KBM-7 (cell line): ENCODE results near the gene REPS2.
A peak's percentile ranks its signal among the peaks of the same experiment; 100 is the strongest.

Source experiments
- DNase-seq: peaks from one replicate; pipeline ENCODE4 v3.0.0-alpha.2; 2015
- in situ Hi-C: fragments of 300-500 bp; cut with MboI; formaldehyde crosslinking; loops from 2 replicates; pipeline ENCODE4 v1.14.3; 2020; ENCODE audit warnings: low sequenced_read_pairs, low pct_unique_long_range_greater_than_20kb, mixed read lengths

Gene REPS2

GRCh38 chrX:16993791-16994318 is 47.4 kb downstream of the REPS2 start:
- in situ Hi-C loops, result no loop called here
- DNase-seq, result no peak

GRCh38 chrX:16994736-16995135 is 48.3 kb downstream of the REPS2 start:
- no peak for DNase-seq
- in situ Hi-C loops, result no loop called here

GRCh38 chrX:16997313-16997712 is 50.9 kb downstream of the REPS2 start:
- no peak for DNase-seq
- in situ Hi-C loops, result no loop called here

- no peak for DNase-seq
- in situ Hi-C loops, result no loop called here
These were observed 52.8 kb downstream of the REPS2 start for GRCh38 chrX:16999275-16999674.

GRCh38 chrX:17000751-17001150 is 54.3 kb downstream of the REPS2 start:
- no peak for DNase-seq
- in situ Hi-C loops, result no loop called here

GRCh38 chrX:17005712-17006368 is 59.4 kb downstream of the REPS2 start:
- in situ Hi-C loops, result no loop called here
- DNase-seq, result no peak

- DNase-seq, result peak; percentile 51
- in situ Hi-C loops, result no loop called here
These were observed 60.8 kb downstream of the REPS2 start for GRCh38 chrX:17007134-17007768.

GRCh38 chrX:17009856-17010625 is 63.6 kb downstream of the REPS2 start:
- in situ Hi-C loops, result no loop called here
- no peak for DNase-seq

- in situ Hi-C loops, result no loop called here
- DNase-seq, result no peak
These were observed 66.0 kb downstream of the REPS2 start for GRCh38 chrX:17012465-17012864.

- in situ Hi-C loops, result no loop called here
These were observed 67.8 kb downstream of the REPS2 start for GRCh38 chrX:17014216-17014615.

GRCh38 chrX:17017134-17017533 is 70.7 kb downstream of the REPS2 start:
- in situ Hi-C loops, result no loop called here
- no peak for DNase-seq

More at GRCh38 chrX:17014216-17014615, 67.8 kb downstream of the REPS2 start:
- no peak for DNase-seq

GRCh38 chrX:17020356-17020755 is 73.9 kb downstream of the REPS2 start:
- no peak for DNase-seq
- in situ Hi-C loops, result no loop called here

GRCh38 chrX:17020851-17021821 is 74.7 kb downstream of the REPS2 start:
- no peak for DNase-seq
- in situ Hi-C loops, result no loop called here

GRCh38 chrX:17021851-17022604 is 75.6 kb downstream of the REPS2 start:
- DNase-seq, result peak; percentile 28
- in situ Hi-C loops, result no loop called here

GRCh38 chrX:17023661-17024060 is 77.2 kb downstream of the REPS2 start:
- DNase-seq, result no peak

GRCh38 chrX:17024886-17025285 is 78.4 kb downstream of the REPS2 start:
- DNase-seq, result no peak
- in situ Hi-C loops, result loop anchor here (25.0 kb wide), 1 partner anchor 138 kb away; no protein-coding TSS in a partner anchor

More at GRCh38 chrX:17023661-17024060, 77.2 kb downstream of the REPS2 start:
- in situ Hi-C loops, result no loop called here

GRCh38 chrX:17025621-17026302 is 79.3 kb downstream of the REPS2 start:
- in situ Hi-C loops, result loop anchor here (25.0 kb wide), 1 partner anchor 138 kb away; no protein-coding TSS in a partner anchor

More at GRCh38 chrX:17025621-17026302, 79.3 kb downstream of the REPS2 start:
- DNase-seq, result no peak
